Gastrocnemius medialis (tissue), 4 donors: ENCODE results near the gene NDUFA8. TPM values are rescaled to one million over a fixed set of nuclear protein-coding genes. Genes with fewer than 3 reads are reported as not detected.

ENCODE experiments used
- ATAC-seq, 2 donors: fragments of 150-250 bp; one replicate each; pipeline ENCODE4 v1.9.1; 2016
- DNase-seq, 2 donors: peaks; one replicate each; pipeline ENCODE4 v3.0.0-alpha.2; 2019
- H3K27ac ChIP-seq, 4 donors: fragments of 200-600 bp; sonication (generic); 1 replicate in 1 of 4; 2 replicates in 3 of 4; pipeline ENCODE4 v1.5.1; 2016 to 2018; ENCODE audit warnings: mild to moderate bottlenecking in 2 of 4, moderate library complexity in 1 of 4
- H3K27me3 ChIP-seq, 3 donors: fragments of 200-600 bp; sonication (generic) in 2 of 3; 1 replicate in 1 of 3; 2 replicates in 2 of 3; pipeline versions ENCODE4 v1.5.1 to v1.6.0; 2016 to 2019; ENCODE audit warnings: mild to moderate bottlenecking in 1 of 3, moderate library complexity in 1 of 3
- H3K36me3 ChIP-seq, 2 donors: fragments of 200-600 bp; sonication (generic) in 1 of 2; one replicate each; pipeline ENCODE4 v1.5.1; 2017 to 2018
- H3K4me1 ChIP-seq, 2 donors: fragments of 200-600 bp; sonication (generic) in 1 of 2; one replicate each; pipeline ENCODE4 v1.5.1; 2016 to 2017; ENCODE audit warnings: mild to moderate bottlenecking in 2 of 2
- H3K4me3 ChIP-seq, 4 donors: fragments of 200-600 bp; sonication (generic) in 3 of 4; 1 replicate in 1 of 4; 2 replicates in 3 of 4; pipeline ENCODE4 v1.5.1; 2016 to 2019; ENCODE audit warnings: mild to moderate bottlenecking in 2 of 4
- H3K9me3 ChIP-seq, 3 donors: fragments of 200-600 bp; sonication (generic) in 2 of 3; 1 replicate in 1 of 3; 2 replicates in 2 of 3; pipeline ENCODE4 v1.5.1; 2016 to 2019
- POLR2A ChIP-seq, 2 donors: fragments of 450-650 bp; IDR thresholded peaks; one replicate each; pipeline ENCODE4 v1.6.1; 2017; ENCODE audit warnings: antibody characterized with exemption in 2 of 2, mild to moderate bottlenecking in 2 of 2, moderate library complexity in 2 of 2
- in situ Hi-C, 4 donors: fragments of 200-750 bp; cut with MboI; loops; one replicate each; pipeline versions ENCODE4 v1.15.0 to v1.8.0; 2017; ENCODE audit warnings: low sequenced_read_pairs in 4 of 4
- intact Hi-C: fragments of 100-400 bp; cut with DNase I; formaldehyde crosslinking; loops from one replicate; pipeline ENCODE4 v1.15.1; 2023; ENCODE audit warnings: low total_unique reads
- total RNA-seq, 4 donors: library from RNA; depleted of rRNA; stranded (reverse); fragments of >200 nt; gene quantifications; one replicate each; pipeline versions ENCODE4 v1.1.0 to v1.2.3, GENCODE V29; 2016
- TF ChIP-seq, protein P1 (sequence below), 5 experiments: fragments of 450-650 bp in 3 of 5; fragments of 200-600 bp in 2 of 5; sonication (generic) in 2 of 5; IDR thresholded peaks in 4 of 5; conservative IDR thresholded peaks in 1 of 5; 1 replicate in 4 of 5; 2 replicates in 1 of 5; pipeline ENCODE4 v1.5.1; 2016 to 2019; ENCODE audit warnings: antibody characterized with exemption in 5 of 5, mild to moderate bottlenecking in 3 of 5, moderate library complexity in 3 of 5

Gene NDUFA8
- total RNA-seq, 4 donors from 2014 or later = 51.0 to 114 (median 92.8) TPM

DNA sequence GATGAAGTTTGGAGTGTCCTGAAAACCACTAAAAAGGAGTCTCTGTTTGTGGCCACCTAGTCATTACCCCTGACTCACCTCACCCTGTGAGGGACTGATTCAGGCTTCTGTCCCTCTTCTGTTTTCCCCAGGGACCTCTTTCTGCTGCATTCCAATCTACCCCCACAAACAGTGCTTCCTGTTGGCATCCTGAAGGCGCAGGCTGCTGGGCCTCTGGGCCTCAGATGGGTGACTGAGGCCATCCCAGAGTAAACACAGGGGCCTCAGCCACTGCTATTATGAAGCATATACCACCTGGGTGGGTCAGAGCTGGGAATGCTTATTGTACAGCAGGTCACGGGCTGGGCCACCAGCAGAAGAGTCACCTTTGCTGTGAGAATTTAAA is 20.1 kb upstream of the NDUFA8 start:
- TF ChIP-seq, protein P1, sequence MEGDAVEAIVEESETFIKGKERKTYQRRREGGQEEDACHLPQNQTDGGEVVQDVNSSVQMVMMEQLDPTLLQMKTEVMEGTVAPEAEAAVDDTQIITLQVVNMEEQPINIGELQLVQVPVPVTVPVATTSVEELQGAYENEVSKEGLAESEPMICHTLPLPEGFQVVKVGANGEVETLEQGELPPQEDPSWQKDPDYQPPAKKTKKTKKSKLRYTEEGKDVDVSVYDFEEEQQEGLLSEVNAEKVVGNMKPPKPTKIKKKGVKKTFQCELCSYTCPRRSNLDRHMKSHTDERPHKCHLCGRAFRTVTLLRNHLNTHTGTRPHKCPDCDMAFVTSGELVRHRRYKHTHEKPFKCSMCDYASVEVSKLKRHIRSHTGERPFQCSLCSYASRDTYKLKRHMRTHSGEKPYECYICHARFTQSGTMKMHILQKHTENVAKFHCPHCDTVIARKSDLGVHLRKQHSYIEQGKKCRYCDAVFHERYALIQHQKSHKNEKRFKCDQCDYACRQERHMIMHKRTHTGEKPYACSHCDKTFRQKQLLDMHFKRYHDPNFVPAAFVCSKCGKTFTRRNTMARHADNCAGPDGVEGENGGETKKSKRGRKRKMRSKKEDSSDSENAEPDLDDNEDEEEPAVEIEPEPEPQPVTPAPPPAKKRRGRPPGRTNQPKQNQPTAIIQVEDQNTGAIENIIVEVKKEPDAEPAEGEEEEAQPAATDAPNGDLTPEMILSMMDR (IDR thresholded peaks at IDR 0.05 in 4 of 5, conservative IDR thresholded peaks at IDR 0.05 in 1 of 5) = no peak
- no peak for TF ChIP-seq POLR2A (IDR thresholded peaks at IDR 0.05)
- Histone ChIP-seq H3K4me1 (no peaks in the 10 kb centered on the region), H3K36me3 (no peaks in the 10 kb centered on the region), H3K4me3 (no peak overlapping the region), H3K27me3 (peaks cover 0 to 21% (median 15%) of the 10 kb centered on the region in 3 donors), H3K27ac (no peak overlapping the region), H3K9me3 (no peaks in the 10 kb centered on the region)
- intact Hi-C loops = no loop called here
- DNase-seq (no peak), ATAC-seq (no peak)
- in situ Hi-C loops = no loop called here

DNA sequence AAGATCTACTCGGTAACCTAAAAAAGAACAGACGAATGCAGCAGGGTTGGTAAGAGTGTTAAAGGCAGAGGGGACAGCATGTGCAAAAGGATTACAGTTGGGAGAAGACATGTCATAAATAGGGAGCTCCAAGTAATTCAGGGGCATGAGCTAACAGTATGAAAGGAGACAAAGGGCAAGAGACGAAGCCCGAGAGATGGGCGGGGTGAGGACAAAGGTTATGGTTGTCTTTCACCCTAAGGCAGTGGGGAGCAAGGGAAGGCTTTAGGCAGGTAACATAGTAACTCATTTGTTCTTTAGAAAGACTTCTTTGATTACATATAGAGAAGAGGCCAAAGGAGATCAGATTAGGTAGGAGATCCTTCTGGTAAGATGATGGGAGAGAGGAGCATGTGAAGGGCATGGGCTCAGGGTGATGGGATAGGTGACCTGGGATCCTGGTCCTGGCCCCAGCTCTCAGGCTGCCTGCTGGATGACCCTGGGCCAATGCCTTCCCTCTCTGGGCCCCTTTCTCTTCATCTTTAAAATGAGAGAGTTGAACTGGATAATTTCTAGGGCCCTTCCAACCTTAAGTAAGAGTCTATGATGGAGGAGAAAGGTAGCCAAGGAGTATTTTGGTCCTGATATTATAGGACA is 19.6 kb upstream of the NDUFA8 start:
- no peak for DNase-seq
- Histone ChIP-seq H3K27me3 (peaks cover 0 to 26% (median 15%) of the 10 kb centered on the region in 3 donors), H3K4me3 (no peak overlapping the region), H3K27ac (no peak overlapping the region), H3K9me3 (no peaks in the 10 kb centered on the region), H3K36me3 (no peaks in the 10 kb centered on the region), H3K4me1 (no peaks in the 10 kb centered on the region)
- intact Hi-C loops = no loop called here
- in situ Hi-C loops = no loop called here
- ATAC-seq = no peak
- TF ChIP-seq, protein P1 (IDR thresholded peaks at IDR 0.05 in 4 of 5, conservative IDR thresholded peaks at IDR 0.05 in 1 of 5) = no peak
- TF ChIP-seq POLR2A (IDR thresholded peaks at IDR 0.05) = no peak

DNA sequence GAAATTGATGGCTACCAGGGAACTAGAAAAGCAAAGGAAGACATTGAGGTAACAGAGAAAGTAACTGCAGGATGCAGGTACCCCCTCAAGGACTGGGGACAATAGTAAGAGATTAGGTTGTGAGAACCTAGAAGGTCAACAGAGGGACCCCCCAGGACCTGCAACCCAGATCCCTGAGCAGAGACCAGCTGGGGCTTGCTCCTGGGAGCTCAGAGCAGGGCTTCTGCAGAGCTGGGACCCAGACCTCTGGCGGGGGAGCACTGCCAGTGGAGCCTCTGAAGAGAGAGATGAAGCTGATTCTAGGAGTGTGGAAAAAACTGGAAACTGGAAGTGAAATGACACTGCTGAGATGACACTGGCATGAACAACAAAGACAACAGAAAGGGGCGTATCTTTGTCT is 17.3 kb upstream of the NDUFA8 start:
- in situ Hi-C loops = no loop called here
- no peak for ATAC-seq
- DNase-seq = no peak
- peaks cover 0 to 17% (median 3%) of the 10 kb centered on the region in 3 donors for H3K27me3 ChIP-seq
- no peak overlapping the region for H3K27ac ChIP-seq
- TF ChIP-seq, protein P1 (IDR thresholded peaks at IDR 0.05 in 4 of 5, conservative IDR thresholded peaks at IDR 0.05 in 1 of 5) = no peak
- no peak for TF ChIP-seq POLR2A (IDR thresholded peaks at IDR 0.05)
- H3K9me3 ChIP-seq = no peaks in the 10 kb centered on the region
- no peaks in the 10 kb centered on the region for H3K36me3 ChIP-seq
- H3K4me3 ChIP-seq = no peak overlapping the region
- no peaks in the 10 kb centered on the region for H3K4me1 ChIP-seq
- intact Hi-C loops = no loop called here

DNA sequence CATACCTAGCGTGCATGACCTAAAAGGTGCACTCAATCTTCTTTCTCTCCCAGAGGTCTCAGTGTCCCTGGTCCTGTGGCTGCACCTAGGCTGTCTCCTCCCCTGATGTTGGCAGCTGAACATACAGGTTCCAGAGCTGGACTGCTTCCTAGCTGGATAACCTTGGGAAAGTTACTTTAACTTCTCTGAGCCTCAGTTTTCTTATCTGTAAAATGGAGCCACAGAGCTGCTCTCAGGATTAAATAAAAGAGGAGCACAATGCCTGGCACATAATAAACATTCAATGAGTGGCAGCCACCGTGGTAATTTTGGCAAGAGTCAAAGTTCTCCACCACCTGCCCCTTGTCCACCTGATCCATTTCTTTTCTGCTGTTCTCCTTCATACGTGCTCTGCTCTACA is 14.1 kb upstream of the NDUFA8 start:
- ATAC-seq (no peak), DNase-seq (no peak)
- Histone ChIP-seq H3K4me3 (no peak overlapping the region), H3K27ac (no peak overlapping the region), H3K27me3 (peaks cover 0 to 24% (median 0%) of the 10 kb centered on the region in 3 donors), H3K4me1 (no peaks in the 10 kb centered on the region), H3K9me3 (no peaks in the 10 kb centered on the region), H3K36me3 (no peaks in the 10 kb centered on the region)
- TF ChIP-seq POLR2A (IDR thresholded peaks at IDR 0.05) = no peak
- TF ChIP-seq, protein P1 (IDR thresholded peaks at IDR 0.05 in 4 of 5, conservative IDR thresholded peaks at IDR 0.05 in 1 of 5) = no peak
- intact Hi-C loops = no loop called here
- in situ Hi-C loops = no loop called here

DNA sequence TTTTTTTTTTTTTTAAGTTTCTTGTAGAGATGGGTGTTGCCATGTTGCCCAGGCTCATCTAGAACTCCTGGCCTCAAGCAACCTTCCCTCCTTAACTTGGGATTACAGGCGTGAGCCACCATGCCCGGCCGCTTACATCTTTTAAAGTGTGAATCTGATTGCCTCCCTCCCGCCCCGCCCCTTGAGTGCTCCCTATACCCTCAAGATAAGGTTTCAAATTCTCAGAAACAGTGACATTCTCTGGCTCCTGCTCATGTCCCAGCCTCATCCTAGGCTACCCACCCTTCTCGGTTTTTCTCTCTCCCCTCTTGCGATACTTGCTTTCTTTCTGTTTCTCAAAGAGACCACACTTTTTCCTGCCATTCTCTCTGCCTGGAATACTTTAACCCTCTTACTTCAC is 12.6 kb upstream of the NDUFA8 start:
- Histone ChIP-seq H3K4me3 (no peak overlapping the region), H3K27me3 (peaks cover 0 to 21% (median 0%) of the 10 kb centered on the region in 3 donors), H3K4me1 (no peaks in the 10 kb centered on the region), H3K9me3 (no peaks in the 10 kb centered on the region), H3K27ac (no peak overlapping the region), H3K36me3 (no peaks in the 10 kb centered on the region)
- in situ Hi-C loops (no loop called here), intact Hi-C loops (no loop called here)
- no peak for DNase-seq
- ATAC-seq = no peak
- TF ChIP-seq, protein P1 (IDR thresholded peaks at IDR 0.05 in 4 of 5, conservative IDR thresholded peaks at IDR 0.05 in 1 of 5) = no peak
- no peak for TF ChIP-seq POLR2A (IDR thresholded peaks at IDR 0.05)
